Neural cell (in vitro differentiated cells): ENCODE measurements around the gene PRPH.

Experiments
- EP300 ChIP-seq: fragments of 450-650 bp; conservative IDR thresholded peaks from 2 replicates; pipeline ENCODE4 v1.6.1; 2014; ENCODE audit warnings: antibody characterized with exemption, mild to moderate bottlenecking, moderate library complexity; ENCODE audit not compliant: poor library complexity, severe bottlenecking
- REST ChIP-seq: IDR thresholded peaks from 2 replicates; pipeline ENCODE4 v1.6.1; 2012; ENCODE audit warnings: borderline replicate concordance
- TAF1 ChIP-seq: IDR thresholded peaks from 2 replicates; pipeline ENCODE4 v1.6.1; 2012; ENCODE audit warnings: low read depth
- TF ChIP-seq, protein P1 (sequence below): fragments of 450-650 bp; IDR thresholded peaks from 2 replicates; pipeline ENCODE4 v1.5.1; 2014; ENCODE audit warnings: antibody characterized with exemption, mild to moderate bottlenecking, moderate library complexity; ENCODE audit not compliant: poor library complexity, severe bottlenecking

DNA sequence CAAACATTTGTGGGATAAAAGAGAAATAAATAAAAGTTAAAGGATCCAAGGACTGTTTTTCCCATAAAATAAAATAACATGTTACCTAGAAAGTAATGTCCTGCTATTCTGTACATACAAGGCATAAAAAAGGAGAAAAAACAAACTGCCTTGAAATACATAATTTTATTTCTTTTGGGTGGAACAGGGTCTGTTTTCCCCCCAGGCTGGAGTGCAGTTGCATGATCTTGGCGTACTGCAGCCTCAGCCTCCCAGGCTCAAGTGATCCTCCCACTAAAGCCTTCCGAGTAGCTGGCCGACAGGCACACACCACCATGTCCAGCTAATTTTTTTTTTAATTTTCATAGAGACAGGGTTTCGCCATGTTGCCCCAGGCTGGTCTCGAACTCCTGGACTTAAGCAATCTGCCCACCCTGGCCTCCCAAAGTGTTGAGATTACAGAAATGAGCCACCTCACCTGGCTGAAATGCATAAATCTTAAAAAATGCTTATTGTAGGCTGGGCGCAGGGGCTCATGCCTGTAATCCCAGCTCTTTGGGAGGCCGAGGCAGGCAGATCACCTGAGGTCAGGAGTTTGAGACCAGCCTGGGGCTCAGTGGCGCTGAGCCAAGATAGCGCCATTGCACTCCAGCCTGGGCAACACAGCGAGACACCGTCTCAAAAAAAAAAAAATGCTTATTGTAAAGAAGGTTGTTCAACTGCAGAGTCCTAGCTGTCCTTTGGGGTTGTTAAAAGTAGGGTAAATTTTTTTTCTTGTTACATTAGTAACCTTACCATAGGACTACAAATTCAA lies 34.2 kb upstream of the PRPH start:
- TF ChIP-seq, protein P1, sequence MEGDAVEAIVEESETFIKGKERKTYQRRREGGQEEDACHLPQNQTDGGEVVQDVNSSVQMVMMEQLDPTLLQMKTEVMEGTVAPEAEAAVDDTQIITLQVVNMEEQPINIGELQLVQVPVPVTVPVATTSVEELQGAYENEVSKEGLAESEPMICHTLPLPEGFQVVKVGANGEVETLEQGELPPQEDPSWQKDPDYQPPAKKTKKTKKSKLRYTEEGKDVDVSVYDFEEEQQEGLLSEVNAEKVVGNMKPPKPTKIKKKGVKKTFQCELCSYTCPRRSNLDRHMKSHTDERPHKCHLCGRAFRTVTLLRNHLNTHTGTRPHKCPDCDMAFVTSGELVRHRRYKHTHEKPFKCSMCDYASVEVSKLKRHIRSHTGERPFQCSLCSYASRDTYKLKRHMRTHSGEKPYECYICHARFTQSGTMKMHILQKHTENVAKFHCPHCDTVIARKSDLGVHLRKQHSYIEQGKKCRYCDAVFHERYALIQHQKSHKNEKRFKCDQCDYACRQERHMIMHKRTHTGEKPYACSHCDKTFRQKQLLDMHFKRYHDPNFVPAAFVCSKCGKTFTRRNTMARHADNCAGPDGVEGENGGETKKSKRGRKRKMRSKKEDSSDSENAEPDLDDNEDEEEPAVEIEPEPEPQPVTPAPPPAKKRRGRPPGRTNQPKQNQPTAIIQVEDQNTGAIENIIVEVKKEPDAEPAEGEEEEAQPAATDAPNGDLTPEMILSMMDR = no peak
- TF ChIP-seq REST = no peak
- TF ChIP-seq TAF1 = no peak
- no peak for TF ChIP-seq EP300
